ENCODE results near the gene TRMT2A.

Gene TRMT2A

GRCh38 chr22:20150381-20151275 lies 33.6 kb upstream of the TRMT2A start, which contains the start of gene CCDC188:
Gene CCDC188, minus strand, starts transcription at chr22:20151055. Its CDS starts 69 bp downstream, at chr22:20150986.
- Histone ChIP-seq H2AFZ (ENCODE audit: low read depth) (no peak within 1 kb of the TSS), H3K36me3 (ENCODE audit: insufficient read depth) (no peaks in the 10 kb centered on the region), H3K4me1 (ENCODE audit: low read depth, poor library complexity, severe bottlenecking) (no peaks in the 10 kb centered on the region), H3K79me2 (ENCODE audit: insufficient read depth, low read depth) (no peaks in the 10 kb centered on the region), H3K9ac (no peak within 1 kb of the TSS), H3K4me3 (IDR thresholded peaks at IDR 0.05; ENCODE audit: insufficient read depth, low read depth, low read length) (no peak within 1 kb of the TSS), H3K27me3 (ENCODE audit: insufficient read depth, low read depth) (peaks cover 19% of the 10 kb centered on the region; the same call in 1 of the 2 replicates), H4K20me1 (ENCODE audit: insufficient read depth) (no peaks in the 10 kb centered on the region), H3K4me2 (no peak within 1 kb of the TSS), H3K27ac (no peak within 1 kb of the TSS)
- TF ChIP-seq CTCF (conservative IDR thresholded peaks at IDR 0.05; ENCODE audit: low read depth, low read length), result no peak

DNA sequence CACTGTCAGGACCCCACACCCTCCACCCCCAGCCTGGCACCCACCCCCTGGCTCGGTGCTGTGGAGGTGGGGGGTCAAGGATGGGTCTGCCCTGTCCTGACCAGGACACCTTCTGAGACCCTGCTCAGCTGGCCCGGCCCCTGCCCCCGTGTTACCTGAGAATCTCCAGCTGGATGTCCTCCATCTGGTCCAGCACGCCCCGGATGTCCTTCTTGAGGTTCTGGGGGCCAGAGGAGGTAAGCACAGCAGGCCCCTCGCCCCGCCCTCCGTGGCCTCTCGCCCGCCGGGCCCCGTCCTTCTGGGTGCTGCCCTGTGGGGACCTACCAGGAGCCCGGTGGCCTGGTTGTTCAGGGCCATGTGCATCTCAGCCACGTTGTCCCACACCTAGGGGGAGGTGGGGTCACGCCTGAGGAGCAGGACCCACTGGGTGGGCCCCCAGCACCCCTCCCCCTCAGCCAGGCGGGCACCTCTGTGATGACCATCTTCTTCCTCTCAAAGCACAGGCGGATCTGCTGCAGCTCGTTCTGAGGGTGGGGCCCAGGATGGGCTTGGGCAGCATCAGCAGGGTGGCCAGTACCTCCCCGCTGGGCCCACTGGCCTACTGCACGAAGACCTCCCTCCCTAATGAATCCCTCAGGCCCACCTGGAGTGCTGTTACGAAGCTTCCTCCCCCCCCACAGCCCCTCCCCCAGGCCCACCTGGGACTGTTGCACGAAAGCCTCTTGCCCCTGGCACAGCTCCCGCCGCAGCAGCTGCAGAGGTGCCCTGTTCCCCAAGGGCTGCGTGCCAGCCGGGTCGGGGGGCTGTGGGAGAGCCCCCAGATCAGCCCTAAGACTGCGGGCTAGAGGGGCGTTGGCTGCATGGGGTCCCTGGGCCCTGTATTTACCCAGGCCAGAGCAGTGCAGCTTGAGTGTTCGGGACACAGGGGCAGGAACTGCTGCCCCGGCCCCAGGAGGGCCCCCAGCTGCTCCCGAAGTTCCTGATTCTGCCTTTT lies 32.5 kb upstream of the TRMT2A start:
- no peak overlapping the region for H3K4me3 ChIP-seq (IDR thresholded peaks at IDR 0.05; ENCODE audit: insufficient read depth, low read depth, low read length)
- no peak overlapping the region for H3K4me2 ChIP-seq
- H3K9ac ChIP-seq, result no peak overlapping the region
- no peaks in the 10 kb centered on the region for H3K4me1 ChIP-seq (ENCODE audit: low read depth, poor library complexity, severe bottlenecking)
- H3K36me3 ChIP-seq (ENCODE audit: insufficient read depth), result no peaks in the 10 kb centered on the region
- H4K20me1 ChIP-seq (ENCODE audit: insufficient read depth), result no peaks in the 10 kb centered on the region
- H2AFZ ChIP-seq (ENCODE audit: low read depth), result no peak overlapping the region
- no peak for TF ChIP-seq CTCF (conservative IDR thresholded peaks at IDR 0.05; ENCODE audit: low read depth, low read length)
- H3K79me2 ChIP-seq (ENCODE audit: insufficient read depth, low read depth), result no peaks in the 10 kb centered on the region
- no peak overlapping the region for H3K27ac ChIP-seq
- peaks cover 16% of the 10 kb centered on the region; the same call in 1 of the 2 replicates for H3K27me3 ChIP-seq (ENCODE audit: insufficient read depth, low read depth)

- H3K4me3 ChIP-seq (IDR thresholded peaks at IDR 0.05; ENCODE audit: insufficient read depth, low read depth, low read length), result no peak overlapping the region
- no peak overlapping the region for H3K4me2 ChIP-seq
- no peaks in the 10 kb centered on the region for H3K79me2 ChIP-seq (ENCODE audit: insufficient read depth, low read depth)
- H3K27ac ChIP-seq, result no peak overlapping the region
- H3K9ac ChIP-seq, result no peak overlapping the region
- no peak overlapping the region for H2AFZ ChIP-seq (ENCODE audit: low read depth)
- no peaks in the 10 kb centered on the region for H3K36me3 ChIP-seq (ENCODE audit: insufficient read depth)
- H4K20me1 ChIP-seq (ENCODE audit: insufficient read depth), result no peaks in the 10 kb centered on the region
- peaks cover 10% of the 10 kb centered on the region; the same call in 1 of the 2 replicates for H3K27me3 ChIP-seq (ENCODE audit: insufficient read depth, low read depth)
- no peak for TF ChIP-seq CTCF (conservative IDR thresholded peaks at IDR 0.05; ENCODE audit: low read depth, low read length)
- H3K4me1 ChIP-seq (ENCODE audit: low read depth, poor library complexity, severe bottlenecking), result no peaks in the 10 kb centered on the region
Measured at GRCh38 chr22:20148414-20148813, 31.4 kb upstream of the TRMT2A start.

GRCh38 chr22:20147237-20147988 lies 30.4 kb upstream of the TRMT2A start:
- no peak overlapping the region for H3K4me2 ChIP-seq
- H3K79me2 ChIP-seq (ENCODE audit: insufficient read depth, low read depth), result no peaks in the 10 kb centered on the region
- no peak overlapping the region for H3K27ac ChIP-seq
- TF ChIP-seq CTCF (conservative IDR thresholded peaks at IDR 0.05; ENCODE audit: low read depth, low read length), result no peak
- no peaks in the 10 kb centered on the region for H3K36me3 ChIP-seq (ENCODE audit: insufficient read depth)
- no peaks in the 10 kb centered on the region for H4K20me1 ChIP-seq (ENCODE audit: insufficient read depth)
- no peak overlapping the region for H3K4me3 ChIP-seq (IDR thresholded peaks at IDR 0.05; ENCODE audit: insufficient read depth, low read depth, low read length)
- no peak overlapping the region for H2AFZ ChIP-seq (ENCODE audit: low read depth)
- H3K27me3 ChIP-seq (ENCODE audit: insufficient read depth, low read depth), result peaks cover 3% of the 10 kb centered on the region; the same call in 1 of the 2 replicates
- no peaks in the 10 kb centered on the region for H3K4me1 ChIP-seq (ENCODE audit: low read depth, poor library complexity, severe bottlenecking)
- no peak overlapping the region for H3K9ac ChIP-seq

Measured in KMS-11 (cell line).